ENCODE measurements around the gene EPHX1.

GRCh38 chr1:225874431-225874830 is 64.5 kb downstream of the EPHX1 start:
- TF ChIP-seq, protein P1, sequence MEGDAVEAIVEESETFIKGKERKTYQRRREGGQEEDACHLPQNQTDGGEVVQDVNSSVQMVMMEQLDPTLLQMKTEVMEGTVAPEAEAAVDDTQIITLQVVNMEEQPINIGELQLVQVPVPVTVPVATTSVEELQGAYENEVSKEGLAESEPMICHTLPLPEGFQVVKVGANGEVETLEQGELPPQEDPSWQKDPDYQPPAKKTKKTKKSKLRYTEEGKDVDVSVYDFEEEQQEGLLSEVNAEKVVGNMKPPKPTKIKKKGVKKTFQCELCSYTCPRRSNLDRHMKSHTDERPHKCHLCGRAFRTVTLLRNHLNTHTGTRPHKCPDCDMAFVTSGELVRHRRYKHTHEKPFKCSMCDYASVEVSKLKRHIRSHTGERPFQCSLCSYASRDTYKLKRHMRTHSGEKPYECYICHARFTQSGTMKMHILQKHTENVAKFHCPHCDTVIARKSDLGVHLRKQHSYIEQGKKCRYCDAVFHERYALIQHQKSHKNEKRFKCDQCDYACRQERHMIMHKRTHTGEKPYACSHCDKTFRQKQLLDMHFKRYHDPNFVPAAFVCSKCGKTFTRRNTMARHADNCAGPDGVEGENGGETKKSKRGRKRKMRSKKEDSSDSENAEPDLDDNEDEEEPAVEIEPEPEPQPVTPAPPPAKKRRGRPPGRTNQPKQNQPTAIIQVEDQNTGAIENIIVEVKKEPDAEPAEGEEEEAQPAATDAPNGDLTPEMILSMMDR (IDR thresholded peaks at IDR 0.05; ENCODE audit: low read depth, low read length), result no peak
- TF ChIP-seq EZH2phosphoT487 (IDR thresholded peaks at IDR 0.05; ENCODE audit: low read depth), result no peak

All from OCI-LY3 (cell line).